ENCODE measurements around the gene ST6GALNAC2. TPM values are rescaled to one million over a fixed set of nuclear protein-coding genes. Genes with fewer than 3 reads are reported as not detected.

ST6GALNAC2 gene
- total and polyA plus RNA-seq, 10 of the 15 experiments (the other 5 are each of a cell fraction or from before 2014, with no cell fraction given), result 0.08 to 0.41 (median 0.23) TPM; not detected in 6

DNA sequence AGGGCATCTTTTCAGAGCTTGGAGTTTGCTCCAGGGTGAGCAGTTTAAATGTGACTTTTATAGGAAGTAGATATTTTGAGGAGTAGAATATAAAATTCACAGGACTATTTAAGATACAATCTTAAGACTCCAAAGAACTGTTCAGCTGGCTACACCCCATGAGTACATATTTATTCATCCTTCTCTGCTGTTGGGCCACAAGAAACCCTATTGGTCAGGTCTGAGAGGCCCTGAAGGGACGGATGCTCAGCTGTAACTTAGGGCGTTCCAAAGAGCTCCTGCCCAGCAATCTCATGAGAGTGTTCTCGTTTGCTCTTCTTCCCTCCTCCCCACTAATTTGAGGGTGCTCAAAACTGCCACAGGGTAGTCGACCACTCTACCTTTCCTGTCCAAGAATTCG lies 7.3 kb downstream of the ST6GALNAC2 start:
- intact Hi-C loops (cut with micrococcal nuclease; ENCODE audit: unreplicated experiment), result no loop called here
- FAIRE-seq (no peak), ATAC-seq (no peak), DNase-seq (ENCODE audit: low read depth, low spot score) (no peak)
- H3K9me3 ChIP-seq (replicated peaks; ENCODE audit: control insufficient read depth, insufficient read depth, low read length), result no peaks in the 10 kb centered on the region
- H2AFZ ChIP-seq (ENCODE audit: control insufficient read depth, low read depth, low read length), result no peak overlapping the region
- peaks cover 24% of the 10 kb centered on the region for H3K4me1 ChIP-seq (ENCODE audit: control insufficient read depth, insufficient read depth, low read length)
- no peaks in the 10 kb centered on the region for H3K79me2 ChIP-seq (ENCODE audit: control insufficient read depth, insufficient read depth, low read length)
- ChIA-PET POLR2A (no interaction called here), CTCF (interaction anchor here (0.6 to 2.1 kb wide), 4 partner anchors 11 to 45 kb away, joined by 3 to 12 read pairs (median 5); no protein-coding TSS in a partner anchor), RAD21 (ENCODE audit: unreplicated experiment) (interaction anchor here (0.9 kb wide), 2 partner anchors 20 to 35 kb away, joined by 3 read pairs; no protein-coding TSS in a partner anchor), SMC1A (ENCODE audit: uncharacterized antibody, unreplicated experiment) (interaction anchor here (1.0 to 1.3 kb wide), 2 partner anchors 19 to 21 kb away, joined by 3 to 5 read pairs; no protein-coding TSS in a partner anchor)
- in situ Hi-C loops (cut with MboI), result no loop called here
- no peaks in the 10 kb centered on the region for H4K20me1 ChIP-seq (ENCODE audit: control insufficient read depth, insufficient read depth)
- H3K36me3 ChIP-seq (ENCODE audit: control insufficient read depth in 2 of 2, insufficient read depth in 2 of 2, low read length in 1 of 2), result no peaks in the 10 kb centered on the region
- no peak overlapping the region for H3K9ac ChIP-seq (ENCODE audit: control insufficient read depth, insufficient read depth, low read length)
- TF ChIP-seq, protein P1, sequence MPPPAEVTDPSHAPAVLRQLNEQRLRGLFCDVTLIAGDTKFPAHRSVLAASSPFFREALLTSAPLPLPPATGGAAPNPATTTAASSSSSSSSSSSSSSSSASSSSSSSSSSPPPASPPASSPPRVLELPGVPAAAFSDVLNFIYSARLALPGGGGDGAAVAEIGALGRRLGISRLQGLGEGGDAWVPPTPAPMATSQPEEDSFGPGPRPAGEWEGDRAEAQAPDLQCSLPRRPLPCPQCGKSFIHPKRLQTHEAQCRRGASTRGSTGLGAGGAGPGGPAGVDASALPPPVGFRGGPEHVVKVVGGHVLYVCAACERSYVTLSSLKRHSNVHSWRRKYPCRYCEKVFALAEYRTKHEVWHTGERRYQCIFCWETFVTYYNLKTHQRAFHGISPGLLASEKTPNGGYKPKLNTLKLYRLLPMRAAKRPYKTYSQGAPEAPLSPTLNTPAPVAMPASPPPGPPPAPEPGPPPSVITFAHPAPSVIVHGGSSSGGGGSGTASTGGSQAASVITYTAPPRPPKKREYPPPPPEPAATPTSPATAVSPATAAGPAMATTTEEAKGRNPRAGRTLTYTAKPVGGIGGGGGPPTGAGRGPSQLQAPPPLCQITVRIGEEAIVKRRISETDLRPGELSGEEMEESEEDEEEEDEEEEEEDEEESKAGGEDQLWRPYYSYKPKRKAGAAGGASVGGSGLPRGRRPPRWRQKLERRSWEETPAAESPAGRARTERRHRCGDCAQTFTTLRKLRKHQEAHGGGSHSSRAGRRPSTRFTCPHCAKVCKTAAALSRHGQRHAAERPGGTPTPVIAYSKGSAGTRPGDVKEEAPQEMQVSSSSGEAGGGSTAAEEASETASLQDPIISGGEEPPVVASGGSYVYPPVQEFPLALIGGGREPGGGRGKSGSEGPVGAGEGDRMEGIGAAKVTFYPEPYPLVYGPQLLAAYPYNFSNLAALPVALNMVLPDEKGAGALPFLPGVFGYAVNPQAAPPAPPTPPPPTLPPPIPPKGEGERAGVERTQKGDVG (CRISPR knock-in tag; IDR thresholded peaks at IDR 0.05), result no peak
- H3K4me3 ChIP-seq, result no peak overlapping the region
- H3K27ac ChIP-seq (ENCODE audit: control insufficient read depth, insufficient read depth), result no peak overlapping the region
- BruUV-seq (replicated peaks), result no TSS peak
- H3K4me2 ChIP-seq (ENCODE audit: control insufficient read depth, insufficient read depth), result no peak overlapping the region
- WGBS (ENCODE audit: insufficient coverage, insufficient replicate concordance, low lambda C conversion rate, missing lambda C conversion rate), result 69% methylated on average over 5 of the region's 5 CpGs
- no peaks in the 10 kb centered on the region for H3K27me3 ChIP-seq (replicated peaks in 1 of 2; ENCODE audit: control insufficient read depth in 2 of 2, insufficient read depth in 2 of 2, low read length in 1 of 2)

DNA sequence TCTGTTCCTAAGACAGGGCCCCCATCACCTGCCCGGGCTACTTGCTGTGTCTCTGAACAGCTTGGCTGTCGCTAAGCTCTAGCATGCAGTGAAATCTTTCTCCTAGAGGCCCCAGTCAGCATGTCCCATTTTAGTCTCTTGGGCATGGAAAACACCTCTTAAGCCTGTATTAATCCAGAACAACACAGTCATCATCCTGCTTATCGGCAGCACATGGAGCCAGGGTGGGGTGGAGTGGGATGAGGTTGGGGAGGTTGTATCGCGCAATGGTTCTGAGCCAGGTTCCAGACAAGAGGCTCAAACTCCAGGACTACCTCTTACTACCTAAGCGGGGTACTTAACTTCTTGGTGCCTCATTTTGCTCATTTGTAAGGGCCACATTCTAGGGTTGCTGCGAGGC lies 7.8 kb downstream of the ST6GALNAC2 start:
- whole genome bisulfite sequencing (ENCODE audit: insufficient coverage, insufficient replicate concordance, low lambda C conversion rate, missing lambda C conversion rate), result 99% methylated on average over 7 of the region's 7 CpGs
- H3K4me2 ChIP-seq (ENCODE audit: control insufficient read depth, insufficient read depth), result no peak overlapping the region
- ChIA-PET CTCF (interaction anchor here (1.3 to 2.1 kb wide), 3 partner anchors 19 to 46 kb away, joined by 4 to 12 read pairs (median 6); no protein-coding TSS in a partner anchor), SMC1A (ENCODE audit: uncharacterized antibody, unreplicated experiment) (interaction anchor here (1.0 to 1.3 kb wide), 2 partner anchors 18 to 21 kb away, joined by 3 to 5 read pairs; no protein-coding TSS in a partner anchor), RAD21 (ENCODE audit: unreplicated experiment) (interaction anchor here (0.6 kb wide), 1 partner anchor 12 kb away, joined by 3 read pairs; no protein-coding TSS in a partner anchor), POLR2A (no interaction called here)
- no peaks in the 10 kb centered on the region for H3K9me3 ChIP-seq (replicated peaks; ENCODE audit: control insufficient read depth, insufficient read depth, low read length)
- no peak overlapping the region for H3K27ac ChIP-seq (ENCODE audit: control insufficient read depth, insufficient read depth)
- H3K4me3 ChIP-seq, result no peak overlapping the region
- no peak for ATAC-seq
- H3K9ac ChIP-seq (ENCODE audit: control insufficient read depth, insufficient read depth, low read length), result no peak overlapping the region
- intact Hi-C loops (cut with micrococcal nuclease; ENCODE audit: unreplicated experiment) (no loop called here), in situ Hi-C loops (cut with MboI) (no loop called here)
- H3K27me3 ChIP-seq (replicated peaks in 1 of 2; ENCODE audit: control insufficient read depth in 2 of 2, insufficient read depth in 2 of 2, low read length in 1 of 2), result no peaks in the 10 kb centered on the region
- no peaks in the 10 kb centered on the region for H3K36me3 ChIP-seq (ENCODE audit: control insufficient read depth in 2 of 2, insufficient read depth in 2 of 2, low read length in 1 of 2)
- H3K4me1 ChIP-seq (ENCODE audit: control insufficient read depth, insufficient read depth, low read length), result peaks cover 24% of the 10 kb centered on the region
- H2AFZ ChIP-seq (ENCODE audit: control insufficient read depth, low read depth, low read length), result no peak overlapping the region
- no TSS peak for BruUV-seq (replicated peaks)
- DNase-seq (ENCODE audit: low read depth, low spot score), result no peak
- TF ChIP-seq RUNX3 (IDR thresholded peaks at IDR 0.05; ENCODE audit: low read length) (no peak), ZNF274 (IDR thresholded peaks at IDR 0.05; ENCODE audit: insufficient read depth, insufficient read length) (no peak)
- no peaks in the 10 kb centered on the region for H3K79me2 ChIP-seq (ENCODE audit: control insufficient read depth, insufficient read depth, low read length)
- no peak for FAIRE-seq
- no peaks in the 10 kb centered on the region for H4K20me1 ChIP-seq (ENCODE audit: control insufficient read depth, insufficient read depth)

Measured in GM12878 (cell line).